SU-DHL-6 (cell line): ENCODE measurements around the gene UBR3.
"Not testable (repeated sequence)": the region's sequence is repeated elsewhere in the genome, so short reads cannot be mapped to it uniquely, and the experiment has no call there.

Source experiments
- H2AFZ ChIP-seq: fragments of 200-600 bp; sonication (generic); 2 replicates; pipeline ENCODE4 v1.6.1; 2014; ENCODE audit warnings: low read depth, mild to moderate bottlenecking, moderate library complexity, mixed read lengths, antibody characterized with exemption, low read length; ENCODE audit not compliant: severe bottlenecking
- H3F3A ChIP-seq: fragments of 200-600 bp; shearing (Covaris generic); 2 replicates; pipeline ENCODE4 v1.6.0; 2016; ENCODE audit warnings: antibody characterized with exemption, mild to moderate bottlenecking; ENCODE audit not compliant: insufficient read depth
- H3K27ac ChIP-seq: fragments of 200-600 bp; sonication (generic); 2 replicates; pipeline ENCODE4 v1.5.1; 2016; ENCODE audit warnings: low read depth, mild to moderate bottlenecking, low read length, moderate library complexity, mixed read lengths
- H3K27me3 ChIP-seq: fragments of 200-600 bp; sonication (generic), shearing (Covaris generic); 2 replicates; pipeline ENCODE4 v1.6.0; 2014; ENCODE audit warnings: mild to moderate bottlenecking, low read length
- H3K36me3 ChIP-seq: fragments of 200-600 bp; sonication (generic); 2 replicates; pipeline ENCODE4 v1.6.1; 2014; ENCODE audit warnings: mild to moderate bottlenecking, low read length, mixed read lengths
- H3K4me2 ChIP-seq: fragments of 300-600, 200-600 bp; shearing (Covaris generic), sonication (generic); 2 replicates; pipeline ENCODE4 v1.6.0; 2014; ENCODE audit warnings: low read length, low read depth, mild to moderate bottlenecking; ENCODE audit not compliant: poor library complexity, severe bottlenecking
- H3K4me3 ChIP-seq: fragments of 200-600 bp; sonication (generic); 2 replicates; pipeline ENCODE4 v1.5.1; 2014; ENCODE audit warnings: antibody characterized with exemption, low read length, mild to moderate bottlenecking, mixed read lengths; ENCODE audit not compliant: insufficient read depth, poor library complexity, severe bottlenecking
- H3K79me2 ChIP-seq: fragments of 200-600 bp; sonication (generic); 2 replicates; pipeline ENCODE4 v1.6.1; 2014; ENCODE audit warnings: mild to moderate bottlenecking, low read length, moderate library complexity; ENCODE audit not compliant: insufficient read depth
- H3K9ac ChIP-seq: fragments of 200-600 bp; sonication (generic); 2 replicates; pipeline ENCODE4 v1.7.0; 2014; ENCODE audit warnings: mild to moderate bottlenecking, low read length
- H3K9me2 ChIP-seq: fragments of 200-600 bp; sonication (generic); replicated peaks from 2 replicates; pipeline ENCODE4 v1.6.1; 2014; ENCODE audit warnings: low read length; ENCODE audit not compliant: insufficient read depth
- H3K9me3 ChIP-seq: fragments of 200-600 bp; sonication (generic); 2 replicates; pipeline ENCODE4 v1.6.1; 2014; ENCODE audit warnings: low read length, mixed read lengths; ENCODE audit not compliant: insufficient read depth
- H4K20me1 ChIP-seq: fragments of 200-600 bp; sonication (generic); 2 replicates; pipeline ENCODE4 v1.6.1; 2014; ENCODE audit warnings: low read depth, mild to moderate bottlenecking, antibody characterized with exemption, low read length, moderate library complexity, mixed read lengths
- CTCF ChIP-seq: fragments of 200-600 bp; sonication (generic); IDR thresholded peaks from one replicate; pipeline ENCODE4 v1.5.1; 2017; ENCODE audit warnings: antibody characterized with exemption, mild to moderate bottlenecking, low read length, moderate library complexity; ENCODE audit not compliant: insufficient read depth, poor library complexity, severe bottlenecking
- EZH2phosphoT487 ChIP-seq: fragments of 200-600 bp; sonication (generic), shearing (Covaris generic); conservative IDR thresholded peaks from 2 replicates; pipeline ENCODE4 v1.6.1; 2018; ENCODE audit warnings: mild to moderate bottlenecking, antibody characterized with exemption, low read length, moderate library complexity, mixed read lengths

The UBR3 gene

GRCh38 chr2:169892951-169893350 lies 65.7 kb downstream of the UBR3 start:
- H3K9ac ChIP-seq: no peak overlapping the region
- H3K27ac ChIP-seq: no peak overlapping the region
- H3K27me3 ChIP-seq: no peaks in the 10 kb centered on the region
- H3K4me2 ChIP-seq: no peak overlapping the region
- H3F3A ChIP-seq: no peaks in the 10 kb centered on the region
- no peaks in the 10 kb centered on the region for H3K9me2 ChIP-seq
- no peak overlapping the region for H3K4me3 ChIP-seq
- H3K79me2 ChIP-seq: no peaks in the 10 kb centered on the region
- no peaks in the 10 kb centered on the region for H4K20me1 ChIP-seq
- no peaks in the 10 kb centered on the region for H3K9me3 ChIP-seq
- TF ChIP-seq CTCF (no peak), EZH2phosphoT487 (no peak)
- no peak overlapping the region for H2AFZ ChIP-seq
- peaks cover 2% of the 10 kb centered on the region; the same call in 1 of the 2 replicates for H3K36me3 ChIP-seq

- Histone ChIP-seq H3K27me3 (no peaks in the 10 kb centered on the region), H3K9me2 (no peaks in the 10 kb centered on the region), H3K79me2 (no peaks in the 10 kb centered on the region), H3K4me2 (no peak overlapping the region), H3K4me3 (no peak overlapping the region), H3K9ac (no peak overlapping the region), H3F3A (no peaks in the 10 kb centered on the region), H3K36me3 (peaks cover 2% of the 10 kb centered on the region; the same call in 1 of the 2 replicates), H3K9me3 (no peaks in the 10 kb centered on the region), H2AFZ (no peak overlapping the region), H4K20me1 (no peaks in the 10 kb centered on the region), H3K27ac (no peak overlapping the region)
- TF ChIP-seq EZH2phosphoT487: no peak
- no peak for TF ChIP-seq CTCF
Observed at GRCh38 chr2:169895294-169895985, 68.2 kb downstream of the UBR3 start.

- H3K27ac ChIP-seq: no peak overlapping the region
- TF ChIP-seq EZH2phosphoT487: no peak
- H3K9me3 ChIP-seq: no peaks in the 10 kb centered on the region
- peaks cover 2% of the 10 kb centered on the region; the same call in 1 of the 2 replicates for H3K36me3 ChIP-seq
- H3K9me2 ChIP-seq: no peaks in the 10 kb centered on the region
- H3K79me2 ChIP-seq: no peaks in the 10 kb centered on the region
- H2AFZ ChIP-seq: no peak overlapping the region
- H3K9ac ChIP-seq: no peak overlapping the region
- no peaks in the 10 kb centered on the region for H4K20me1 ChIP-seq
- no peak overlapping the region for H3K4me3 ChIP-seq
- H3F3A ChIP-seq: no peaks in the 10 kb centered on the region
- H3K27me3 ChIP-seq: no peaks in the 10 kb centered on the region
- no peak overlapping the region for H3K4me2 ChIP-seq
Observed at GRCh38 chr2:169897834-169898233, 70.6 kb downstream of the UBR3 start.

- H3K4me2 ChIP-seq, H3K9me3 ChIP-seq, H3F3A ChIP-seq, H3K9ac ChIP-seq, H3K79me2 ChIP-seq, H2AFZ ChIP-seq, H4K20me1 ChIP-seq, H3K27ac ChIP-seq, H3K9me2 ChIP-seq, H3K4me3 ChIP-seq, H3K27me3 ChIP-seq, H3K36me3 ChIP-seq: not testable (repeated sequence)
Observed at GRCh38 chr2:169900103-169900502, 72.8 kb downstream of the UBR3 start.
